Activated naive CD4-positive, alpha-beta T cell treated with anti-CD3 and anti-CD28 coated beads, Interleukin-2, amount 50 U/mL, for 72 hours (primary cell): ENCODE data around the gene OR52L1. TPM values are rescaled to one million over a fixed set of nuclear protein-coding genes. Genes with fewer than 3 reads are reported as not detected.
"Not testable (repeated sequence)": the region's sequence is repeated elsewhere in the genome, so short reads cannot be mapped to it uniquely, and the experiment has no call there.

Experiments
- ATAC-seq, 2 donors: fragments of 150-1000 bp; cut with Tn5 transposase; 2 replicates each; pipeline ENCODE4 v1.10.0; 2021; ENCODE audit warnings: mild to moderate bottlenecking in 2 of 2, moderate library complexity in 2 of 2
- DNase-seq, 2 donors: peaks; one replicate each; pipeline ENCODE4 v3.0.0; 2021 to 2022; ENCODE audit warnings: low spot score in 2 of 2
- H3K27ac Mint-ChIP-seq, 2 donors: one replicate each; pipeline ENCODE4 v1.8.0; 2022; ENCODE audit warnings: mild to moderate bottlenecking in 2 of 2, mixed read lengths in 2 of 2
- H3K36me3 Mint-ChIP-seq, 2 donors: one replicate each; pipeline ENCODE4 v1.8.0; 2022; ENCODE audit warnings: mixed read lengths in 2 of 2
- H3K9me3 Mint-ChIP-seq, 2 donors: one replicate each; pipeline ENCODE4 v1.8.0; 2022; ENCODE audit warnings: mixed read lengths in 2 of 2
- total RNA-seq, 2 donors: library from RNA; stranded (reverse); gene quantifications; one replicate each; pipeline ENCODE4 v1.2.3, GENCODE V29; 2022

Gene OR52L1
- total RNA-seq, 2 donors from 2014 or later, result not detected

DNA sequence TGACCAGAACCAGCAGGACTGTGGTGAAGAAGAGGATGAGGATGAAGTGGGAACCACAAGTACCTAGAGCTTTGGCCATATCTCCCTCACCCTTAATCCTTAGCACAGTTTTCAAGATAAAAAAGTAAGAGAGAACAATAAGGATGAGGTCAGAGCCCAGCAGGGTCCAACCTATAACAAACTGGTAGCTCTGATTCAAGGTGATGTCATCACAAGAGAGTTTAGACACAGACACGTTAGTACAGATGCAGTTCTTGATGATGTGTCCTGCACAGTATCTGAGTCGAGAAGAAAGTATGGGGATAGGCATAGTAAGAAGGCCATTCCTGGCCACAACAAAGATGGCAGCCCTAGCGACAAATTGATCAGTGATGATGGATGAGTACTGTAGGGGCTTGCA is 19.1 kb downstream of the OR52L1 start:
- H3K9me3 Mint-ChIP-seq, result peaks cover 15 to 16% of the 10 kb centered on the region in 2 donors
- H3K27ac Mint-ChIP-seq, result no peak overlapping the region
- H3K36me3 Mint-ChIP-seq, result peaks cover 0 to 11% of the 10 kb centered on the region in 2 donors
- ATAC-seq, result no peak
- no peak for DNase-seq

DNA sequence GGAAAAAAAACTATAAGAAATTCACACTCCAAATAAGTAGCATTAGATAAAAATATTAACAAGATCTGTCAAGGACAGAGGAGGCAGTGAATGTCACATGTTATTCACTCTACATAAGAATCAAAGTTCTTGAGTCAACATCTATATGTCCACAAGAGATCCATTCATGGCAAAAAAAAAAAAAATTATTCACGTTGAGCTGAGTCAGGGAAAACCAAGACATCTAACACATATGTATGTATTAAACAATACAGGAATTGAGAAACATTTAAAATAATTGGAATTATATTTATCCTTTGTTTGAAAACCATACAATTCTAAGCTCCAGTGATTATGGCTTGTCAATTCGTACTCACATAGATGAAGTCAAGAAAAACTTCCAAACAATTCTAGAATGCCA is 19.8 kb downstream of the OR52L1 start:
- Mint-ChIP-seq H3K27ac (no peak overlapping the region), H3K36me3 (peaks cover 0 to 11% of the 10 kb centered on the region in 2 donors), H3K9me3 (peaks cover 15 to 16% of the 10 kb centered on the region in 2 donors)
- ATAC-seq (no peak), DNase-seq (no peak)

DNA sequence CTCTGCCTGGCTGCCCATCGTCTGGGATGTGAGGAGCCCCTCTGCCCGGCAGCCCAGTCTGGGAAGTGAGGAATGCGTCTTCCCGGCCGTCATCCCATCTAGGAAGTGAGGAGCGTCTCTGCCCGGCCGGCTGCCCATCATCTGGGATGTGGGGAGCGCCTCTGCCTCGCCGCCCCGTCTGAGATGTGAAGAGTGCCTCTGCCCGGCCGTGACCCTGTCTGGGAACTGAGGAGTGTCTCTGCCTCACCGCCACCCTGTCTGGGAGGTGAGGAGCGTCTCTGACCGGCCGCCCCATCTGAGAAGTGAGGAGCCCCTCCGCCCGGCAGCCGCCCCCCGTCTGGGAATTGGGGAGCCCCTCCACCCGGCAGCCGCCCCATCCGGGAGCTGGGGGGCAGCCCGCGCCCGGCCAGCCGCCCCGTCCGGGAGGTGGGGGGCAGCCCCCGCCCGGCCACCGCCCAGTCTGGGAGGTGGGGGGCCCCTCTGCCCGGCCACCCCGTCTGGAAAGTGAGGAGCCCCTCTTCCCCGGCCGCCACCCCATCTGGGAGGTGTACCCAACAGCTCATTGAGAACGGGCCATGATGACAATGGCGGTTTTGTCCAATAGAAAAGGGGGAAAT is 26.0 kb downstream of the OR52L1 start:
- ATAC-seq, H3K27ac Mint-ChIP-seq, DNase-seq: not testable (repeated sequence)
- Mint-ChIP-seq H3K9me3 (peaks cover 15 to 16% of the 10 kb centered on the region in 2 donors), H3K36me3 (peaks cover 0 to 11% of the 10 kb centered on the region in 2 donors)

DNA sequence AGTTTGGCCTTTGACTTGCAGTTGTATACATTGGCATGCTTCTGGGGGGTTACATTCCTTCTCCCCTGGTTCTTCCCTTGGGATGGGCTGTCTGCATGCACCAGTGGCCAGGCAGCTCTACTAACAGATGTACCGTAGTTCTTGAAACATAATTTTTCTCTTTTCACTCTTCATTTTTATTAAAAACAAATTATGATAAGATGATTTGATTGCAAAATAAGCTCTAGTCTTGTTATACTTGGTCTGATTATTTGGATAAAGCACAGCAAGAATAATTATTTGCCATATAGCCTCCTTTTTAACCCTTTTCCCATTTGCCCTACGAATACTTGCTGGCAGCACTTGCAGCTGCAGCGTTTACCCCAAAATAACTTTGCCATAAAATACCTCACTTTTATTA is 31.2 kb downstream of the OR52L1 start:
- Mint-ChIP-seq H3K27ac (no peak overlapping the region), H3K36me3 (no peaks in the 10 kb centered on the region), H3K9me3 (no peaks in the 10 kb centered on the region)
- ATAC-seq, result no peak
- no peak for DNase-seq

DNA sequence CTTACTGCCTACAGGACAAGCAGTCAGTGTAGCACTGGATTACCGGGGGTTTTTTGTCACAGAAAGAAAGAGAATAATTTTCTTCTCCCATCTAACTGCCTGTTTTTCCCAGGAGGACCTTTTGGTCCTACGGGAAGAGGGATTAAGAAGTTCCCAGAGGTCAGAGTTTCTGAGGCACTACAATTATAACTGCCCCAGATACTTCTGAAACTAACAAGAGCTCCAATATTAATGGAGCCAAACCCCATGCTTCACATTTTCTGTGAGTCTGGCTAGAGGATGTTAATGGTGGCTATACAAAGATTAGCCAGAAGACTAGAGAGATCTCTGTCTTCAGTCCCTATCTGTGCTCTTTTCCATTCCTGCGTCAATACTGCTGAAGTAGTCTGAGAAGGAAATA is 44.8 kb downstream of the OR52L1 start, which contains the start of gene OR56A3:
OR56A3 (plus strand) TSS at position 301 of the 400 bp plus-strand sequence. CDS start 5,096 bp downstream, outside the sequence.
- Mint-ChIP-seq H3K27ac (no peak within 1 kb of the TSS), H3K36me3 (no peaks in the 10 kb centered on the region)
- no peak for ATAC-seq

DNA sequence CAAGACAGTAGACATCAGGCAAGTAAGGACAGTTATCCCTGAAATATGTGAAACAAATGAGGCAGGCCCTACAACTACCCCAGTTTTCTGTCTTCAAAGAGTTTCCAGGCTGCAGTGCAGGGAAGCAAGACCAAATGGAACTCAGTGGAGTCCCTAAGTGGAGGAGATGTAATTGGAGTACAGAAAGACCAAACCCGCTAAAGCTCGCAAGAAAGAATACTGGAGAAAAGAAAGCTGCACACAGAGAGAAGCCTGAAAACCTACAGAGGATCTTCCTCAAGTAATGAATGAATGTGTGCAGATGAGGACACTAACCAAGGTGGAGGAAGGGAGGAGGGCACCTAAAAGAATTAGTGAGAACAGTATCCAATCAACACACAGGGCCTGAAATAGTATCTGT is 46.0 kb downstream of the OR52L1 start:
- no peak overlapping the region for H3K27ac Mint-ChIP-seq
- DNase-seq (no peak), ATAC-seq (no peak)
- no peaks in the 10 kb centered on the region for H3K36me3 Mint-ChIP-seq
- no peaks in the 10 kb centered on the region for H3K9me3 Mint-ChIP-seq

More for the DNA sequence above, 44.8 kb downstream of the OR52L1 start, which contains the start of gene OR56A3:
- no peak for DNase-seq
- no peaks in the 10 kb centered on the region for H3K9me3 Mint-ChIP-seq

DNA sequence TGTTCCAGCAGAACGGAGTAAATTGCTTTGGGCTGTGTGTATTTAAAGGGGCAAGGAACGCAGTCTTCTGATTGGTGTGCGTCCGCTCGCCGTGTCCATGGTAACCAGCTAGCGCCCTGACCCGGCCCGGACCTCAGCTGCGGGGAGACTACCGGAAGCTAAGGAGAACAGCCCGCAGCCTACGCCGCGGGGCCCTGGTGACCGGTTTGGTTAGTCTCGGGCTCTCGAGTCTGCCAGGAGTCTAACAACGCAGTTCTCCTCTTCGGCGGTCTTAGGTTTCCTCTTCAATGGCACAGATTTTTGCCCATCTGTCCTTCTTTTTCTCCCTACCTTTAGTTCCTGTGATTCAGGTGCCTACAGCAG is 48.2 kb downstream of the OR52L1 start:
- H3K27ac Mint-ChIP-seq, result no peak overlapping the region
- no peaks in the 10 kb centered on the region for H3K36me3 Mint-ChIP-seq
- no peak for ATAC-seq
- H3K9me3 Mint-ChIP-seq, result no peaks in the 10 kb centered on the region
- no peak for DNase-seq

DNA sequence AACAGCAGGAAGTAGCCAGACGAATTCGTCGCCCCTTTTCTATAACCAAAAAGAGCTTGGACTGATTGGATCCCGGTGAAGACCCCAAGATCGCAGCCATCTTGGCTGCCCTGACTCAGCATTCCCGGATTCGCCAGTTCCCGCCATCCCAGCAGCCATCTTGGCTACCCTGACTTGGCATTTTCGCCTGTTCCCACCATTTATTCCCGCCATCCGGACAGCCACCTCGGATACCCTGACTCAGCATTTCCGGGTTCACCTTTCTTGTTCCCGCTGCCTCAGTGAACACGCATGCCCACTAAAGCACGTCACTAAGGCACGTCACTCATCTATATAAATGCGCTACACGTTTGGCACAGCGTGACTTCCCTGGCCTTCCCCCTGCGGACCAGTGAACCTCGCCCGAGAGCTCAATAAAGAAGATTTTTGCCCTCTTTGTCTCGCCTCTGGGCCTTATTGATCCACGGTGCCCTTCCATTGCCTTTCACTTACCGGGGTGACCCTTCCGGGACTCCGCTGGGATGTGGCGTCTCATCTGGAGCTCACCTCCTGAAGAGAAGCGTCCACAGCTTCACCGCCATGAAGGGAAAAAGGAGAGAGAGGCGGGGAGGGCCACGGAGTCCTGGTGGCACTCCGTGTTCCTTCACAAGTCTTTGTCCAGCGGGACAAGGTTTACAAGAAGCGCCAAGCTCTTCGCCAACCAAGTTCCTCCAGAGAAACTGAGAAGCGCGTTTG is 48.8 kb downstream of the OR52L1 start:
- H3K27ac Mint-ChIP-seq, result no peak overlapping the region
- no peak for ATAC-seq
- no peaks in the 10 kb centered on the region for H3K9me3 Mint-ChIP-seq
- no peak for DNase-seq
- no peaks in the 10 kb centered on the region for H3K36me3 Mint-ChIP-seq

Other genes starting within 250 kb of the OR52L1 start
- gene OR52N4, start 232.7 kb downstream of the OR52L1 start, total RNA-seq, result 1 to 10 TPM in 1 of 2 donors, under 1 TPM in 1; 0.41 to 1.3 TPM
- gene OR52N5, start 203.6 kb downstream of the OR52L1 start, total RNA-seq, result under 1 TPM in 1 of 2 donors, not detected in 1; 0.08 TPM
- under 1 TPM; 0.14 to 0.58 TPM for gene OR52N1, start 195.7 kb downstream of the OR52L1 start, total RNA-seq
- gene OR52N2, start 178.1 kb downstream of the OR52L1 start, total RNA-seq, result not detected
- not detected for gene OR52E6, start 145.1 kb downstream of the OR52L1 start, total RNA-seq
- not detected for gene OR52E8, start 129.3 kb downstream of the OR52L1 start, total RNA-seq
- gene OR52E4, start 106.4 kb downstream of the OR52L1 start, total RNA-seq, result not detected
- gene OR52E5, start 93.8 kb downstream of the OR52L1 start, total RNA-seq, result not detected
- not detected for gene OR56A3, start 44.7 kb downstream of the OR52L1 start, total RNA-seq
- gene OR56A5, start 18.5 kb downstream of the OR52L1 start, total RNA-seq, result not detected
- gene OR56A4, start 20.0 kb upstream of the OR52L1 start, total RNA-seq, result under 1 TPM in 1 of 2 donors, not detected in 1; 0.12 TPM
- gene OR56A1, start 43.8 kb upstream of the OR52L1 start, total RNA-seq, result under 1 TPM in 1 of 2 donors, not detected in 1; 0.04 TPM
- gene OR56B4, start 120.7 kb upstream of the OR52L1 start, total RNA-seq, result not detected
- not detected for gene OR52B2, start 183.3 kb upstream of the OR52L1 start, total RNA-seq
- not detected for gene OR52W1, start 212.2 kb upstream of the OR52L1 start, total RNA-seq
- gene C11orf42, start 218.6 kb upstream of the OR52L1 start, total RNA-seq, result not detected
- 10 to 100 TPM; 16.7 to 24.4 TPM for gene FHIP1B, start 247.7 kb upstream of the OR52L1 start, total RNA-seq